Measurements from ENCODE around the gene TMC2.

GRCh38 chr20:2507464-2507863 lies 28.9 kb upstream of the TMC2 start:
- TF ChIP-seq CTCF (IDR thresholded peaks at IDR 0.05) (no peak), POLR2AphosphoS5 (IDR thresholded peaks at IDR 0.05; ENCODE audit: low read depth, low read length) (no peak), SIN3A (IDR thresholded peaks at IDR 0.05; ENCODE audit: borderline replicate concordance, insufficient read depth, low read depth, low read length) (no peak), REST (IDR thresholded peaks at IDR 0.05; ENCODE audit: insufficient read depth in 1 of 2, low read depth in 2 of 2, low read length in 1 of 2) (no peak)
